Naive thymus-derived CD4-positive, alpha-beta T cell (primary cell): ENCODE measurements around the gene DNAJC5. TPM values are rescaled to one million over a fixed set of nuclear protein-coding genes. Genes with fewer than 3 reads are reported as not detected.

Experiments used
- ATAC-seq: fragments of 150-1000 bp; cut with Tn5 transposase; 2 replicates; pipeline ENCODE4 v1.10.0; 2021; ENCODE audit warnings: mild to moderate bottlenecking, moderate library complexity
- CTCF ChIA-PET: fragments of 350-600 bp; sonication (Branson Sonifier 250); formaldehyde crosslinking; loops from one replicate; lab custom pipeline; 2021; ENCODE audit warnings: antibody characterized with exemption; lab: Charles Lee
- POLR2A ChIA-PET: fragments of 350-600 bp; sonication (Branson Sonifier 250); formaldehyde crosslinking; loops from one replicate; lab custom pipeline; 2021; ENCODE audit warnings: antibody characterized with exemption, inconsistent platforms; lab: Charles Lee
- DNase-seq, 9 donors: peaks; one replicate each; pipeline versions ENCODE4 v3.0.0 to v3.0.0-alpha.2; 2020 to 2022; ENCODE audit warnings: mixed read lengths in 1 of 9
- H3K27ac ChIP-seq: one replicate; pipeline ENCODE4 v1.7.0; 2013; ENCODE audit warnings: mild to moderate bottlenecking, low read depth, low read length, moderate library complexity
- H3K27me3 ChIP-seq, 2 donors: one replicate each; pipeline ENCODE4 v1.7.0; 2013; ENCODE audit warnings: low read length in 2 of 2, mild to moderate bottlenecking in 2 of 2, moderate library complexity in 2 of 2; ENCODE audit not compliant: control insufficient read depth in 2 of 2, insufficient read depth in 2 of 2
- H3K36me3 ChIP-seq, 3 experiments: 1 replicate in 2 of 3; 2 replicates in 1 of 3; pipeline ENCODE4 v1.7.0; 2013; ENCODE audit warnings: low read length in 3 of 3, mild to moderate bottlenecking in 3 of 3, moderate library complexity in 1 of 3; ENCODE audit not compliant: insufficient read depth in 3 of 3, control insufficient read depth in 2 of 3
- H3K4me1 ChIP-seq, 2 donors: one replicate each; pipeline ENCODE4 v1.7.0; 2013; ENCODE audit warnings: low read length in 2 of 2, mild to moderate bottlenecking in 2 of 2, moderate library complexity in 1 of 2; ENCODE audit not compliant: control insufficient read depth in 2 of 2, insufficient read depth in 2 of 2
- H3K4me3 ChIP-seq: 2 replicates; pipeline ENCODE4 v1.7.0; 2013; ENCODE audit warnings: mild to moderate bottlenecking, low read length
- H3K9me3 ChIP-seq, 3 experiments: 1 replicate in 2 of 3; 2 replicates in 1 of 3; pipeline ENCODE4 v1.7.0; 2013; ENCODE audit warnings: low read length in 3 of 3; ENCODE audit not compliant: control insufficient read depth in 2 of 3
- H3K27ac Mint-ChIP-seq, 9 donors: one replicate each; pipeline ENCODE4 v1.8.0; 2020 to 2022; ENCODE audit warnings: mixed read lengths in 9 of 9, mild to moderate bottlenecking in 8 of 9, moderate library complexity in 5 of 9, inconsistent platforms in 2 of 9
- H3K27me3 Mint-ChIP-seq, 5 donors: one replicate each; pipeline ENCODE4 v1.8.0; 2021 to 2022; ENCODE audit warnings: mixed read lengths in 5 of 5, mild to moderate bottlenecking in 1 of 5
- H3K36me3 Mint-ChIP-seq, 5 donors: one replicate each; pipeline ENCODE4 v1.8.0; 2020 to 2022; ENCODE audit warnings: mixed read lengths in 5 of 5, mild to moderate bottlenecking in 3 of 5, inconsistent platforms in 1 of 5
- H3K4me1 Mint-ChIP-seq, 7 donors: one replicate each; pipeline ENCODE4 v1.8.0; 2020 to 2022; ENCODE audit warnings: mixed read lengths in 7 of 7, mild to moderate bottlenecking in 3 of 7, inconsistent platforms in 1 of 7
- H3K4me3 Mint-ChIP-seq, 10 donors: one replicate each; pipeline ENCODE4 v1.8.0; 2020 to 2022; ENCODE audit warnings: mild to moderate bottlenecking in 10 of 10, mixed read lengths in 10 of 10, moderate library complexity in 6 of 10, inconsistent platforms in 2 of 10
- H3K9me3 Mint-ChIP-seq, 11 donors: one replicate each; pipeline ENCODE4 v1.8.0; 2020 to 2022; ENCODE audit warnings: mixed read lengths in 11 of 11, mild to moderate bottlenecking in 4 of 11, inconsistent platforms in 1 of 11, moderate library complexity in 1 of 11
- intact Hi-C, 2 donors: fragments of 100-400 bp; cut with micrococcal nuclease; formaldehyde crosslinking; loops; one replicate each; pipeline ENCODE4 v1.15.1; 2023
- polyA plus RNA-seq, 2 donors: library from polyadenylated mRNA; unstranded; fragments of 300-500 nt; fragmentation: Illumina TruSeq; gene quantifications; one replicate each; pipeline ENCODE4 v1.2.3, GENCODE V29; 2021
- total RNA-seq, 6 experiments: library from RNA in 5 of 6; stranded (reverse) in 5 of 6; gene quantifications; 1 replicate in 5 of 6; 2 replicates in 1 of 6; pipeline ENCODE4 v1.2.3 and lab custom pipeline; 2021 to 2026

DNAJC5 gene
- total and polyA plus RNA-seq, 7 experiments from 2014 or later = 7.5 to 56.8 (median 45.4) TPM

GRCh38 chr20:63946986-63947637, 52.2 kb downstream of the DNAJC5 start:
- Mint-ChIP-seq H3K4me1 (peaks cover 29 to 52% (median 41%) of the 10 kb centered on the region in 7 donors), H3K4me3 (peak overlapping the region; percentile 48 to 94 (median 84)), H3K27me3 (no peaks in the 10 kb centered on the region), H3K9me3 (no peaks in the 10 kb centered on the region), H3K36me3 (peaks cover 0 to 10% (median 0%) of the 10 kb centered on the region in 5 donors), H3K27ac (peak overlapping the region; percentile 69 to 99 (median 89))
- no peak overlapping the region for H3K4me3 ChIP-seq
- H3K36me3 ChIP-seq = peaks cover 0 to 36% (median 11%) of the 10 kb centered on the region in 3 experiments
- ATAC-seq (no peak), DNase-seq (no peak)
- ChIA-PET POLR2A (interaction anchor here (0.8 kb wide), 1 partner anchor 93 kb away, joined by 3 read pairs; no protein-coding TSS in a partner anchor), CTCF (interaction anchor here (0.6 to 0.7 kb wide), 2 partner anchors 53 to 82 kb away, joined by 3 read pairs; partner anchors contain the start of gene TPD52L2)
- peaks cover 30 to 35% of the 10 kb centered on the region in 2 donors for H3K4me1 ChIP-seq
- peak overlapping the region; percentile 14 for H3K27ac ChIP-seq
- intact Hi-C loops = no loop called here
- H3K9me3 ChIP-seq = no peaks in the 10 kb centered on the region
- no peaks in the 10 kb centered on the region for H3K27me3 ChIP-seq

DNA sequence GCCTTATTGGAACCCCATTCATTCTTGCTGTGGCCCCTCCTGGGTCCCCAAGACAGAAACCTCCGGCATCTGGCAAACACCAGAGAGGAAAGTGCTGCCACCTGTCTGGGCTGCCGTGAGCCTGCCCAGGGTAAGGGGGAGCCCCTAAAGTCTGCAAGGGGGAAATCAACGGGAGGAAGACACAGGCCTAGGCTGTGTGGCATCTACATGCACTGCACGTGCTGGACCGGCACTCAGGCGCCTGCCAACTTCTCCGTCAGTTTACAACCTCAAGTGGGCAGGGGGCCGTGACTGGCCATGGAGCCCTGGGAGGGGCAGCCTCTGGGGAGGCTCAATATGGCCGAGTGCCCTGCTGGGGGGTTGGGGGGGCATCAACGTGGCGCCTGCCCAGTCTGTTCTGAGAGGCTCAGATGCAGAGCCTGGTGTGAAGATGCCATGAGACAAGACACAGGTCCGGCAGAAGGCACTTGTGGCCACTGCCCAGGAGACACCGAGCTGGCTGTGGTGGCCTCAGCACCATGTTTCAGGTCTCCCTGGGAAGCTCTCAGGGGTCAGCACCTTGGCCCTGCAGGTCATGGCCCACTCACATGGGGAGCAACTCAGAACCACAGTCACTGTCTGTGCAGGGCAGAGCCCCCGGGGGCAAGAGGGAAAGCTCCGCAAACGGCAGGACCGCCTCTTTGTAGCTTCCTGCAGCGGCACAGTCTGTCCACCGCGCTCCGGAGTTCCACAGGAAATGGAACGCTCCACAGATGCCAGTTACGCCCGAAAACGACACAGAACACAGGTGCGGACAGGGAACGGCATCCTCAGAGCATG, 52.9 kb downstream of the DNAJC5 start:
- H3K9me3 ChIP-seq = no peaks in the 10 kb centered on the region
- peak in 6 of 9 donors; percentile 33 to 58 (median 52) for DNase-seq
- H3K4me3 ChIP-seq = peak overlapping the region; percentile 58
- H3K27ac Mint-ChIP-seq = peak overlapping the region; percentile 75 to 99 (median 92)
- H3K4me3 Mint-ChIP-seq = peak overlapping the region; percentile 84 to 94 (median 90)
- POLR2A ChIA-PET = interaction anchor here (0.7 kb wide), 1 partner anchor 148 kb away, joined by 3 read pairs; no protein-coding TSS in a partner anchor
- H3K27ac ChIP-seq = peak overlapping the region; percentile 80
- H3K4me1 ChIP-seq = peaks cover 24 to 28% of the 10 kb centered on the region in 2 donors
- H3K27me3 Mint-ChIP-seq = no peaks in the 10 kb centered on the region
- no peaks in the 10 kb centered on the region for H3K27me3 ChIP-seq
- peaks cover 0 to 41% (median 11%) of the 10 kb centered on the region in 3 experiments for H3K36me3 ChIP-seq
- intact Hi-C loops = no loop called here
- H3K4me1 Mint-ChIP-seq = peaks cover 29 to 49% (median 38%) of the 10 kb centered on the region in 7 donors
- peaks cover 0 to 7% (median 0%) of the 10 kb centered on the region in 5 donors for H3K36me3 Mint-ChIP-seq
- CTCF ChIA-PET = no interaction called here
- ATAC-seq = peak; percentile 22
- peaks cover 0 to 2% (median 0%) of the 10 kb centered on the region in 11 donors for H3K9me3 Mint-ChIP-seq

DNA sequence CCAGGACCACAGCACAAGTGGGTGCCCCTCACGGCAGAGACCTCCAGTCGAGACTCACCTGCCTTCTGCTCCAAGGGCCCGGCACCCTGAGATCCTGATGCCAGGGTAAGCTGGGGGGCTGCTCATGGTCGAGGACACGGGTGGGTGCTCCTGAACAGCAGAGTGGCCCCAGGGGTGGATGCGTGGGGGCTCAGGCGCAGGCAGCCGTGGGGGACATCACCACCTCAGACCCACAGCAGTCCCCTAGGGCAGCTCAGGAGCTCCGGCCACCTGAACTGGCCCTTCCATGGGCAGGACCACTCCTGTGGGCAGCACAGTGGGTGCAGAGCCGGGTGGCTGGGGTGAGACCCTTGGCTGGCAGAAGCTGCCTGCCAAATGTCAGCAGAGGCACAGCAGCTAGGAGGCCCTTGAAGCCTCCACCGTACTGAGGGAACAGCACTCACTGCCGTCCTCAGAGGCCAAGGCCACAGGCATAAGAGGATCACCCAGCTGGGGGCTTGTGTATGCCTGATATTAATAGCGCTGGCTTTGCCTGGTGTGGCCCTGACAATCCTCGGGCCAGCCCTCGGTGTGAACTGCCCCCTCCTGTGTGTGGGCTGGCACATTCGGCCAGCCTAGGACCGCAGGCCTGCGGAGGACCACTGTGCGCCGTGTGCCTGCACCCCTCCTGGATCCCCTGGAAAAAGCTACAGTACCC, 55.9 kb downstream of the DNAJC5 start:
- intact Hi-C loops = no loop called here
- Histone ChIP-seq H3K27me3 (no peaks in the 10 kb centered on the region), H3K4me1 (peaks cover 37% of the 10 kb centered on the region in 2 donors), H3K9me3 (no peaks in the 10 kb centered on the region), H3K36me3 (peaks cover 0 to 18% (median 2%) of the 10 kb centered on the region in 3 experiments), H3K4me3 (no peak overlapping the region), H3K27ac (no peak overlapping the region)
- DNase-seq (no peak), ATAC-seq (no peak)
- peak overlapping the region in 1 of 10 donors; percentile 8 for H3K4me3 Mint-ChIP-seq
- CTCF ChIA-PET = no interaction called here
- no peaks in the 10 kb centered on the region for H3K27me3 Mint-ChIP-seq
- H3K9me3 Mint-ChIP-seq = peaks cover 0 to 4% (median 0%) of the 10 kb centered on the region in 11 donors
- H3K4me1 Mint-ChIP-seq = peaks cover 45 to 63% (median 49%) of the 10 kb centered on the region in 7 donors
- H3K27ac Mint-ChIP-seq = peak overlapping the region in 6 of 9 donors; percentile 71 to 99 (median 80)
- POLR2A ChIA-PET = interaction anchor here (0.6 to 2.6 kb wide), 4 partner anchors 16 to 90 kb away, joined by 3 to 7 read pairs (median 3); partner anchors contain the start of genes PRPF6 and SAMD10
- H3K36me3 Mint-ChIP-seq = peaks cover 0 to 7% (median 0%) of the 10 kb centered on the region in 5 donors

DNA sequence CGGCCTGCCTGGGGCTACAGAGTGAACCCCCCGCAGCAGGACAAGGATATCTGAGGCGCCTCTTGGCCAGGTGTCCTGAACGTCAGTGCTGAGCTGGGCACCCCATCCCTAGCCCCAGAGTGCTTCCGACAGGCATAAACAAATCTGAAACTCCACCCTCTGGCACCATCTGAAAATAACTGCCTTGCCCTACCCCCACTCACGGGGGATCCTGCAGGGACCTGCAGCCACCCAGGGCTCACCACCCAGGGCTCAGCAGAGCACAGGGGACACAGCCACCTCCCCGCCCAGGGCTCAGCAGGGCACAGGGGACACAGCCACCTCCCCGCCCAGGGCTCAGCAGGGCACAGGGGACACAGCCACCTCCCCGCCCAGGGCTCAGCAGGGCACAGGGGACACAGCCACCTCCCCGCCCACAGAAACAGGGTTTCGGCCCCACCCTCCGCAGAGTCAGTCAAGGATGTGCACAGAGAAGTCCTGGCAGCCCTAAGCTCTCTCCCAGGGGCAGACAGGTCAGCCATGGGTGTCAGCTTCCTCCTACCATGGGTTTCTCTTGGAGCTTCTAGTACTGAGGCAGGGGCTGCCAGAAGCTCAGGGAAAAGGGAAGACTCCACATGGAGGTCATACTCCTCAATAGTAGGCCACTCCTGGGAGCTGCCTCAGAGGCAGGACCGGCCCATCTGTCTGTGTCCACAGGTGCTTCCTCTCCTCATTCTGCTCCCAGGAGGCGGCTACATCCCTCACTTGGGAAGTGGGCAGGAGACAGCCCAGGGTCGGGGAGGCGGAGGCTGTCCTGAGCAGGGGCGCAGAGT, 56.7 kb downstream of the DNAJC5 start:
- H3K9me3 ChIP-seq = no peaks in the 10 kb centered on the region
- H3K36me3 ChIP-seq = peaks cover 0 to 14% (median 0%) of the 10 kb centered on the region in 3 experiments
- Mint-ChIP-seq H3K4me3 (no peak overlapping the region), H3K36me3 (peaks cover 0 to 7% (median 0%) of the 10 kb centered on the region in 5 donors), H3K4me1 (peaks cover 45 to 62% (median 49%) of the 10 kb centered on the region in 7 donors), H3K27me3 (no peaks in the 10 kb centered on the region), H3K9me3 (peaks cover 0 to 4% (median 0%) of the 10 kb centered on the region in 11 donors), H3K27ac (peak overlapping the region in 2 of 9 donors; percentile 67 to 74)
- ChIA-PET CTCF (no interaction called here), POLR2A (interaction anchor here (0.6 to 2.6 kb wide), 4 partner anchors 15 to 89 kb away, joined by 3 to 7 read pairs (median 3); partner anchors contain the start of genes PRPF6 and SAMD10)
- intact Hi-C loops = no loop called here
- no peak overlapping the region for H3K27ac ChIP-seq
- peaks cover 37% of the 10 kb centered on the region in 2 donors for H3K4me1 ChIP-seq
- DNase-seq (no peak), ATAC-seq (no peak)
- no peaks in the 10 kb centered on the region for H3K27me3 ChIP-seq
- H3K4me3 ChIP-seq = no peak overlapping the region

- Mint-ChIP-seq H3K27me3 (no peaks in the 10 kb centered on the region), H3K27ac (no peak overlapping the region), H3K9me3 (peaks cover 0 to 4% (median 0%) of the 10 kb centered on the region in 11 donors), H3K4me3 (no peak overlapping the region), H3K4me1 (peaks cover 42 to 59% (median 46%) of the 10 kb centered on the region in 7 donors), H3K36me3 (peaks cover 0 to 7% (median 0%) of the 10 kb centered on the region in 5 donors)
- Histone ChIP-seq H3K4me1 (peaks cover 35 to 41% of the 10 kb centered on the region in 2 donors), H3K9me3 (no peaks in the 10 kb centered on the region), H3K27ac (no peak overlapping the region), H3K27me3 (no peaks in the 10 kb centered on the region), H3K4me3 (no peak overlapping the region), H3K36me3 (peaks cover 0 to 14% (median 0%) of the 10 kb centered on the region in 3 experiments)
- DNase-seq (no peak), ATAC-seq (no peak)
- ChIA-PET POLR2A (interaction anchor here (2.6 kb wide), 1 partner anchor 28 kb away, joined by 7 read pairs; the partner anchor contains the start of genes PRPF6 and SAMD10), CTCF (no interaction called here)
- intact Hi-C loops = no loop called here
These were observed 57.2 kb downstream of the DNAJC5 start for GRCh38 chr20:63952210-63952535.
